Immature natural killer cell (primary cell): Measurements from ENCODE around the gene NFIA. TPM values are rescaled to one million over a fixed set of nuclear protein-coding genes. Genes with fewer than 3 reads are reported as not detected.

ENCODE experiments used
- DNase-seq, 3 donors: peaks; one replicate each; pipeline ENCODE4 v3.0.0; 2022; ENCODE audit warnings: mixed read lengths in 1 of 3
- H3K27ac Mint-ChIP-seq, 6 donors: one replicate each; pipeline ENCODE4 v1.8.0; 2020; ENCODE audit warnings: mixed read lengths in 6 of 6, mild to moderate bottlenecking in 5 of 6, inconsistent platforms in 4 of 6, moderate library complexity in 3 of 6
- H3K27me3 Mint-ChIP-seq, 3 donors: one replicate each; pipeline ENCODE4 v1.8.0; 2020 to 2021; ENCODE audit warnings: low read depth in 3 of 3, mild to moderate bottlenecking in 3 of 3, mixed read lengths in 3 of 3, moderate library complexity in 3 of 3, inconsistent platforms in 1 of 3
- H3K36me3 Mint-ChIP-seq, 3 donors: one replicate each; pipeline ENCODE4 v1.8.0; 2020; ENCODE audit warnings: mixed read lengths in 3 of 3, inconsistent platforms in 2 of 3, mild to moderate bottlenecking in 2 of 3
- H3K4me1 Mint-ChIP-seq, 2 donors: one replicate each; pipeline ENCODE4 v1.8.0; 2020; ENCODE audit warnings: inconsistent platforms in 2 of 2, mild to moderate bottlenecking in 2 of 2, mixed read lengths in 2 of 2, moderate library complexity in 1 of 2
- H3K4me3 Mint-ChIP-seq, 5 donors: one replicate each; pipeline ENCODE4 v1.8.0; 2020; ENCODE audit warnings: mild to moderate bottlenecking in 5 of 5, mixed read lengths in 5 of 5, inconsistent platforms in 3 of 5, moderate library complexity in 3 of 5
- H3K9me3 Mint-ChIP-seq, 6 donors: one replicate each; pipeline ENCODE4 v1.8.0; 2020; ENCODE audit warnings: mild to moderate bottlenecking in 6 of 6, mixed read lengths in 6 of 6, inconsistent platforms in 4 of 6, moderate library complexity in 3 of 6
- polyA plus RNA-seq, 3 donors: library from polyadenylated mRNA; unstranded; fragments of 300-500 nt; fragmentation: Illumina TruSeq; gene quantifications; one replicate each; pipeline ENCODE4 v1.2.3, GENCODE V29; 2021

NFIA gene
- polyA plus RNA-seq, 3 donors from 2014 or later = 1.7 to 11.5 (median 3.9) TPM

- Mint-ChIP-seq H3K9me3 (no peaks in the 10 kb centered on the region), H3K36me3 (no peaks in the 10 kb centered on the region), H3K27ac (no peak overlapping the region), H3K27me3 (peaks cover 0 to 4% (median 2%) of the 10 kb centered on the region in 3 donors), H3K4me1 (peaks cover 8 to 12% of the 10 kb centered on the region in 2 donors), H3K4me3 (no peak overlapping the region)
- DNase-seq = no peak
These were observed 365.0 kb downstream of the NFIA start for GRCh38 chr1:61447106-61447967.

DNA sequence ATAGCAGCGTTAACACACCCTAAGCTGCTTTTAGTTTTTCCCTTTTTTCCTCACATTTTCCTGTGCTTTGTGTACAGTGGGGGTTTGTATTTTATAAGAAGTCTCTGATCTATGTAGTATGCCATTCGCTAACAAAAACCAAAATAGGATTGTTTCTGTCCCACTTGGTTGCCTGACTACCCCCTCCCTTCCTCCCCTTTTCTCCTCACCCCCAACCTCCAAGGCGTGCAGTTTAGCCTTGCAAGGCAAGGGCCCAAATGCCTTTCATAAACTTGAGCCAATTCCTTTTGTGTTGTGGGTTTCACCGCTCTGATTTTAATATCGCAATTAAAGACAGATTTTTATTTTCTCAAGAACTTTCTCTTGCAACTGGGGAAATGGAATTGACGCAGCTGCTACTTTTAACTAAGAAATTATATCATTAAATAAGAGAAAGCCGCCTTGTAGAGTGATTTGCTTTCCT, 365.6 kb downstream of the NFIA start:
- H3K36me3 Mint-ChIP-seq = no peaks in the 10 kb centered on the region
- no peak overlapping the region for H3K27ac Mint-ChIP-seq
- H3K4me1 Mint-ChIP-seq = peaks cover 11 to 18% of the 10 kb centered on the region in 2 donors

GRCh38 chr1:61448914-61449313, 366.6 kb downstream of the NFIA start:
- H3K4me3 Mint-ChIP-seq = no peak overlapping the region
- H3K9me3 Mint-ChIP-seq = no peaks in the 10 kb centered on the region
- H3K4me1 Mint-ChIP-seq = peaks cover 17 to 26% of the 10 kb centered on the region in 2 donors
- no peaks in the 10 kb centered on the region for H3K36me3 Mint-ChIP-seq
- no peak overlapping the region for H3K27ac Mint-ChIP-seq
- no peak for DNase-seq
- H3K27me3 Mint-ChIP-seq = peaks cover 0 to 4% (median 3%) of the 10 kb centered on the region in 3 donors

More for the DNA sequence above, 365.6 kb downstream of the NFIA start:
- Mint-ChIP-seq H3K9me3 (no peaks in the 10 kb centered on the region), H3K27me3 (peaks cover 0 to 4% (median 3%) of the 10 kb centered on the region in 3 donors), H3K4me3 (no peak overlapping the region)
- DNase-seq = no peak

GRCh38 chr1:61449410-61449809, 367.0 kb downstream of the NFIA start:
- H3K4me3 Mint-ChIP-seq = no peak overlapping the region
- no peak for DNase-seq
- H3K9me3 Mint-ChIP-seq = no peaks in the 10 kb centered on the region
- peaks cover 17 to 26% of the 10 kb centered on the region in 2 donors for H3K4me1 Mint-ChIP-seq
- H3K27me3 Mint-ChIP-seq = peaks cover 0 to 4% (median 3%) of the 10 kb centered on the region in 3 donors
- H3K36me3 Mint-ChIP-seq = no peaks in the 10 kb centered on the region
- H3K27ac Mint-ChIP-seq = no peak overlapping the region

- H3K4me3 Mint-ChIP-seq = no peak overlapping the region
- peaks cover 17 to 26% of the 10 kb centered on the region in 2 donors for H3K4me1 Mint-ChIP-seq
- H3K27me3 Mint-ChIP-seq = peaks cover 0 to 6% (median 2%) of the 10 kb centered on the region in 3 donors
- no peak for DNase-seq
- peaks cover 0 to under 1% (median 0%) of the 10 kb centered on the region in 3 donors for H3K36me3 Mint-ChIP-seq
- H3K9me3 Mint-ChIP-seq = no peaks in the 10 kb centered on the region
- peak overlapping the region in 1 of 6 donors; percentile 58 for H3K27ac Mint-ChIP-seq
These were observed 368.1 kb downstream of the NFIA start for GRCh38 chr1:61450454-61450853.

DNA sequence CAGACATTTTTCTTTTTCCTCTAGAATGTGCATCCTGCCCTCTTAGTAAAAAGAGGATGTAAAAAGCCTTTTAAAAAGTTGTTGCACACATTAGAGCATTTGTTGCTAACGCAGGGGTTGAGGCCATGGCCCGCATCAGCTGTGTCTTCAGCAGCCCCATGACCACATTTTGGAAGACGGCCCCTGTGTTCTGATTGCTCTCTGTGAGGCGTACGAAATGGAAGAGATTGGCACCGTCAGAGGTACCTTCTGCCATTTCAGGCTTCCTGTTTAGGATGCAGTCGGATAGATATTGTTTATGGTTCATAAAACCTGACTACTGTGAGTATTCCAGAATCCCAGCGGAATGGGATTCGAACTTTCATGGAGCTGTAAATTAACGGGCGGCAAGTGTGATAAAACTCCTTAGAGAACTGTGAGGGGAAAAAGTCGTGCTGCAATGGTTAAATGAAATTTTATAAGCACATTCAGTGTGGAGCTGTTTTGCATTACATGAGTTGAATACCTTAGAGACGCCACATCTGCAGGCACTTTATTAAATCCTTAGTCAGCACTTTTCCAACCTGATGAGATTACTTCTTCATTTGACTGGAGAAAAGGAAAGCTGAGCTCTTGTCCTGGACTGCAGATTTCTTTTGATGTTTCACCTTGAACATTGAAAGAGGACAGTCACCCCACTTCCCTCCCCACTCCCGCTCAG, 368.7 kb downstream of the NFIA start:
- peak overlapping the region in 1 of 6 donors; percentile 29 for H3K27ac Mint-ChIP-seq
- H3K36me3 Mint-ChIP-seq = peaks cover 0 to 6% (median 0%) of the 10 kb centered on the region in 3 donors
- DNase-seq = no peak
- H3K9me3 Mint-ChIP-seq = no peaks in the 10 kb centered on the region
- no peak overlapping the region for H3K4me3 Mint-ChIP-seq
- peaks cover 17 to 31% of the 10 kb centered on the region in 2 donors for H3K4me1 Mint-ChIP-seq
- H3K27me3 Mint-ChIP-seq = peaks cover 2% of the 10 kb centered on the region in 3 donors

GRCh38 chr1:61451572-61451968, 369.2 kb downstream of the NFIA start:
- H3K9me3 Mint-ChIP-seq = no peaks in the 10 kb centered on the region
- H3K4me1 Mint-ChIP-seq = peaks cover 17 to 32% of the 10 kb centered on the region in 2 donors
- H3K27ac Mint-ChIP-seq = peak overlapping the region in 2 of 6 donors; percentile 29 to 58
- DNase-seq = no peak
- peaks cover 0 to 6% (median 0%) of the 10 kb centered on the region in 3 donors for H3K36me3 Mint-ChIP-seq
- H3K27me3 Mint-ChIP-seq = peaks cover 2% of the 10 kb centered on the region in 3 donors
- no peak overlapping the region for H3K4me3 Mint-ChIP-seq

GRCh38 chr1:61452176-61453035, 370.0 kb downstream of the NFIA start:
- H3K36me3 Mint-ChIP-seq = peaks cover 0 to 6% (median 0%) of the 10 kb centered on the region in 3 donors
- no peak for DNase-seq
- no peaks in the 10 kb centered on the region for H3K9me3 Mint-ChIP-seq
- no peak overlapping the region for H3K4me3 Mint-ChIP-seq
- peaks cover 2% of the 10 kb centered on the region in 3 donors for H3K27me3 Mint-ChIP-seq
- H3K27ac Mint-ChIP-seq = peak overlapping the region in 1 of 6 donors; percentile 62
- peaks cover 21 to 39% of the 10 kb centered on the region in 2 donors for H3K4me1 Mint-ChIP-seq

DNA sequence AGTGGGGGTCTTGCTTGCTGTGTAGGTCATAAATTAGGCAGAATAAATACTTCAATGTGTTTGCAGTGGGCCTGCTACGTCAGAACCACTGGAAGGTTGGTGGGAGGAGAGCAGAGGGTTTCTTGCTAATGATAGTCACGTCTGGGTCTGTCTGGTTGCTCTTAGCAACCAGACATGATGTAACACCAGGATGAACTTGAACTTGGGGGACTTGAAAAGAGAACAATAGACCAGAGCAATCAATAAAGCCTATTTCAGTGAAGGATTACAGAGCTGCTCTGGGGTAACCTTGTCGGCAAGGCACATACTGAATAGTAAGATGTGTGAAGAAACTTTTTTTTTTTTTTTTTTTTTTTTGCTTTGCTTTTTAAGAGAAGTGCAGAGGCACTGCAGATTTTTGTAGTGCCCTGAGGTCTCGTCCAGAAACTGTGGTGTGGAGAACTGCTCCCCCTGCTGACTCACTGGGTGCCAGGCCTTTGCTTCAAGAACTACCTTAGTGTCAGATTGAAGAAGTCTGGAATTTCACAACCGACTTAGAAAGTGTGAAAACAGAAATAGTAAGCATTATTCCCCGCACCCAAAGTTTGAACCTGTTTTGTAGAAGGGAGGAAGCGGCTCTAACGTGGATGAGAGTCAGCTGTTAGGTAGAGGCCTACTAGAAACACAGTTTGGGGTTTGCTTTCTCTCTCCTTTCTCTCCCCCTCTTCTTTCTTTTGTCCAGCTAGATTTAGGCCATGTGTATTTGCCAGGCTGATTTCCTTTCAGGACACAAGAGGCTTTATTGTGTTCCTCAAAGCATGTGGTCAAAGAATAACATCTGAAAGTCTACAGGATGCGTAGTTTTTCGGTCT, 371.0 kb downstream of the NFIA start:
- no peaks in the 10 kb centered on the region for H3K9me3 Mint-ChIP-seq
- H3K4me1 Mint-ChIP-seq = peaks cover 31 to 48% of the 10 kb centered on the region in 2 donors
- DNase-seq = peak; percentile 49 to 66 (median 57)
- peak overlapping the region in 1 of 5 donors; percentile 24 for H3K4me3 Mint-ChIP-seq
- peak overlapping the region in 5 of 6 donors; percentile 50 to 72 (median 62) for H3K27ac Mint-ChIP-seq
- peaks cover 0 to 6% (median 0%) of the 10 kb centered on the region in 3 donors for H3K36me3 Mint-ChIP-seq
- H3K27me3 Mint-ChIP-seq = peaks cover 2% of the 10 kb centered on the region in 3 donors

DNA sequence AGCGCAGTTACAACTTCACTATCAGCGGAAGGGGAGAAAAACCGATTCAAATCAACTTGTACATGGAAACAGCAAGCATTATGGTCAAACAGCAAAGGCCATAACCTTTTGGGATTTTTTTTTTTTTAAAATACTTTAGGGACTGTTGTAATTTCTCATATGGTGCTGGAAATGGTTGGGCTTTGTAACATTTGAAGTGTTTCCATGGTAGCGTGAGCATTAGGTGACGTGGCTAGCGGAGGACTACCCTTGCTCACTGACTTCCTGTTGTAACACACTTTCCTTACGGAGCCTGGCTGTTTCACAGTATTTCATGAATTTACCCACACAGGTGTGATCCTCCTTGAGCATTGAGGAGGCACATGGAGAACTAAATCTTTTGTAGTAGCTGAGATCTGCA, 373.0 kb downstream of the NFIA start:
- Mint-ChIP-seq H3K9me3 (no peaks in the 10 kb centered on the region), H3K27me3 (peaks cover 2 to 6% (median 2%) of the 10 kb centered on the region in 3 donors), H3K27ac (peak overlapping the region in 1 of 6 donors; percentile 13), H3K36me3 (peaks cover 0 to 6% (median 0%) of the 10 kb centered on the region in 3 donors), H3K4me1 (peaks cover 46 to 61% of the 10 kb centered on the region in 2 donors), H3K4me3 (no peak overlapping the region)
- no peak for DNase-seq

DNA sequence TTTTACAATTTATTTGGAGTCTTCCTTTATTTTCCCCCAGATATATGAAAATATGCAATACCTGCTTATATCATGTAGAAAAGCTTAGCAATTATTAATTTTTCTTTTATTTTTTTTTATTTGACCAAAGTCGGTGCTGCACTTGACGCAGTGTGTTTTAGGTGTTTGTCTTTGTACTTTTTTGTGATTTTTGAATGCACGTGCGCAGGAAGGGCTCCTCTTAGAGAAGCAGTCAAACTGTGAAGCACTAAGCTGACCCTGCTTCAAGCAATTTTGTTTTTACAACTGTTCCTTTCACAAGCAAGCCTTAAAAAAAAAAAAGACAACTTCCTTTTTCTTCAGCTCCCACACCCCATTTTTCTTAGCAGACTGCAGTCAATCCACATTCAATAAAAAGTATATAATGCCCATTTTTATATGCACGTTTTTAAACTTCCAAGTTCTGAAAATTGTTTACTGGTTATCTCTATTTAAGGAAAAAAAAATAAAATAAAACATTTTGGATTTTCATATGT, 375.2 kb downstream of the NFIA start:
- peaks cover 2 to 6% (median 2%) of the 10 kb centered on the region in 3 donors for H3K27me3 Mint-ChIP-seq
- H3K4me1 Mint-ChIP-seq = peaks cover 41 to 52% of the 10 kb centered on the region in 2 donors
- no peak for DNase-seq
- peak overlapping the region in 2 of 6 donors; percentile 5 to 12 for H3K27ac Mint-ChIP-seq
- H3K36me3 Mint-ChIP-seq = peaks cover 0 to 6% (median 0%) of the 10 kb centered on the region in 3 donors
- peak overlapping the region in 4 of 5 donors; percentile 0 to 34 (median 26) for H3K4me3 Mint-ChIP-seq
- H3K9me3 Mint-ChIP-seq = no peaks in the 10 kb centered on the region

DNA sequence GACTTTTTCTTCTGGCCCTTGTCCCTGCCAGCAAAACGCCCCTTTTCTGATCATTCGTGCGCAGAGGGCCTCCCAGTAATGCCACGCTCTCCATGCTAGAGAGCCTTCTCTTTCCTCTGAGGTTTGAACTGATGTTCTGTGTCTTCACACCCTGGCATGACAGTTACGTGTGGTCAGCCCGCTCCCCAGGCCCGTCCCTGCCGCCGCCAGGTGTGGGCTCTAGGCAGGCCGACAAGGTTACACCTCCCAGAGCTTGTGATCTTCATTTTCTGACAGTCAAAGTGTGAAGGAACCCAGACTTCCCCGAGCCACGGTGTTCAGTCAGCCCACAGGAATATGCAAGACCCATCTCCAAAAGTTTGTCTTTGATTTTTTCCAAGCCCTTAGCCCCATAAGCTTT, 377.0 kb downstream of the NFIA start:
- peak; percentile 57 to 69 (median 62) for DNase-seq
- H3K4me1 Mint-ChIP-seq = peaks cover 38 to 46% of the 10 kb centered on the region in 2 donors
- peak overlapping the region; percentile 13 to 76 (median 37) for H3K27ac Mint-ChIP-seq
- H3K9me3 Mint-ChIP-seq = no peaks in the 10 kb centered on the region
- H3K4me3 Mint-ChIP-seq = peak overlapping the region; percentile 53 to 76 (median 61)
- H3K27me3 Mint-ChIP-seq = peaks cover 0 to 7% (median 4%) of the 10 kb centered on the region in 3 donors
- H3K36me3 Mint-ChIP-seq = peaks cover 0 to 6% (median 0%) of the 10 kb centered on the region in 3 donors
